ENCODE data around the gene ZNF514. TPM values are rescaled to one million over a fixed set of nuclear protein-coding genes. Genes with fewer than 3 reads are reported as not detected.

Gene ZNF514
- total and polyA plus RNA-seq, 8 donors = 5.7 to 37.5 (median 10.6) TPM

DNA sequence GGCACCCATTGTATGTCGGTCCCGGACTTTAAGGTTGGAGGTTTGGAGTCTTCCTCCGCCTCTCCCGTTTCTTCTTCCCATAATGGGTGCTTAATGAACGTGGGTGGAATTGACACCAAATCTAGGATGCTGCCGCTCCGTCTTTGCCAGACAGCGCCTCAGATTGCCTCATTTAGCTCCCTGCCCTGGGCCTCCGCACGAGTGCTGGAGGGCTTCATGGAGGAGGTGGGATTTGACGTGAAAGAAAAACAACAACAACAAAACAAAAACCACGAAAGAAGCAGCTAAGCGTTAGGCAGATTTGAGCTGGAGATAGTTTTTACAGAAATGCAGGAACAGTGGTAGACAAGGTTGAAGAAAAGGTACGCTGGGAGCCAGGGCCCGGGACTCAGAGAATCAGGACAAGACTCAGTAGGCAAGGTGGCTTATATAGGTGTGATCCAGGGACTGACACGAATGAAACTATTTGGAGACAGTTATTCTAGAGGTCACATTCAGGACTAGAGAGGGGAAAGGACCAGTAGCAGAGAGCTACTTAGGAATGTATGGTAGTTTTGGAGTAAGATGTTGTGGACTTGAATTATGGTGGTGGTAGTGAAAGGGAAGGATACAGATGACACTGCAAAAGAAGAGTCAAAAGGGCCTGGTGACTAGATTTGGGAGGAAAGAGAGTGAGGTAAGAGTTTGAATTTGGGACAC is 6.6 kb upstream of the ZNF514 start:
- WGBS, 5 donors = 6 to 11% (median 7%) methylated on average over 14 to 16 of the region's 16 CpGs
- Histone ChIP-seq H3K27ac (peak overlapping the region; percentile 93 to 96 (median 95)), H3K4me1 (peaks cover 0 to 32% (median 19%) of the 10 kb centered on the region in 4 donors), H3K4me3 (peak overlapping the region; percentile 70 to 94 (median 82)), H3K36me3 (no peaks in the 10 kb centered on the region), H3K9me3 (no peaks in the 10 kb centered on the region), H3K27me3 (no peaks in the 10 kb centered on the region)
- no peak for DNase-seq
- intact Hi-C loops (cut with DNase I; ENCODE audit: low total_unique reads) = no loop called here
- no peak for TF ChIP-seq EP300 (IDR thresholded peaks at IDR 0.05)
- TF ChIP-seq, protein P1, sequence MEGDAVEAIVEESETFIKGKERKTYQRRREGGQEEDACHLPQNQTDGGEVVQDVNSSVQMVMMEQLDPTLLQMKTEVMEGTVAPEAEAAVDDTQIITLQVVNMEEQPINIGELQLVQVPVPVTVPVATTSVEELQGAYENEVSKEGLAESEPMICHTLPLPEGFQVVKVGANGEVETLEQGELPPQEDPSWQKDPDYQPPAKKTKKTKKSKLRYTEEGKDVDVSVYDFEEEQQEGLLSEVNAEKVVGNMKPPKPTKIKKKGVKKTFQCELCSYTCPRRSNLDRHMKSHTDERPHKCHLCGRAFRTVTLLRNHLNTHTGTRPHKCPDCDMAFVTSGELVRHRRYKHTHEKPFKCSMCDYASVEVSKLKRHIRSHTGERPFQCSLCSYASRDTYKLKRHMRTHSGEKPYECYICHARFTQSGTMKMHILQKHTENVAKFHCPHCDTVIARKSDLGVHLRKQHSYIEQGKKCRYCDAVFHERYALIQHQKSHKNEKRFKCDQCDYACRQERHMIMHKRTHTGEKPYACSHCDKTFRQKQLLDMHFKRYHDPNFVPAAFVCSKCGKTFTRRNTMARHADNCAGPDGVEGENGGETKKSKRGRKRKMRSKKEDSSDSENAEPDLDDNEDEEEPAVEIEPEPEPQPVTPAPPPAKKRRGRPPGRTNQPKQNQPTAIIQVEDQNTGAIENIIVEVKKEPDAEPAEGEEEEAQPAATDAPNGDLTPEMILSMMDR (IDR thresholded peaks at IDR 0.05) = no peak

DNA sequence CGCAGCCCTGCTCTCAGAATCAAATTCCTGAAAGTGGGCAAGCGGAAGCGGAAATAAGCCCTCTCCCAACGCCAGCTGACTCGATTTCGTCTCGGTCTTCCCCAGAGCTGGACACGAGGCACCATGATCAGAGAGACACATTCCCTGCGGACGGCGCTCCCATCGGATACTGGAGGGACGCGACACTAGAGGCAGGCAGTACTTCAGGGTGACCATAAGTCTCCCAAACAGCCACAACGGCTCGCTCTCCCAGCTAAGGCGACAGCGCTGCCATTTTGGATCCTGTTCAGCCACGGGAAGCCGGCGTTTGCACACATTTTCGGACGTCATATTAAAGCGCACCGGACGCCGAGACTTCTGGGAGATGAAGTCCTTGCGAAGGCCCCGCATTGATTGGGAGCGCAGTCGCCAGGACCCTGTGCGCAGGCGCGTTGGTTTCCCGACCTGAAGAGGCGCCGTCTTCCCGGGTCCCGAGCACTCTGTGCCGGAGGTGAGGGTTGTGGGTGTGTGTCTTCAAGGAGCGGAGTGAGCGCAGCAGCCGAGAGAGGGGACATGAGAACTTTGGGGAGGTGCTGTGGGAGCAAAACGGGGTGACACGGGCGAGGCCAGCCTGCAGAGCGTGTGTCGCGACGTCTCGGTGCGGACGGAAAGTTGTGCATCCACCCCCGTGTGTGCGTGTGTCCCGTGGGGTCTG is 5.9 kb upstream of the ZNF514 start, which contains the start of gene ZNF2:
Gene ZNF2 (plus strand): TSS at position 439 of the 694 bp plus-strand sequence. CDS start 10,418 bp downstream, outside the sequence.
- WGBS, 5 donors = 0 to 1% (median 0%) methylated on average over 18 to 56 of the region's 56 CpGs
- TF ChIP-seq, protein P1 (IDR thresholded peaks at IDR 0.05) = no peak
- peak; percentile 85 to 94 (median 93) for TF ChIP-seq POLR2AphosphoS5 (IDR thresholded peaks at IDR 0.05)
- peak in 2 of 4 donors; percentile 40 to 71 for TF ChIP-seq POLR2A (IDR thresholded peaks at IDR 0.05)
- intact Hi-C loops (cut with DNase I; ENCODE audit: low total_unique reads) = no loop called here

DNA sequence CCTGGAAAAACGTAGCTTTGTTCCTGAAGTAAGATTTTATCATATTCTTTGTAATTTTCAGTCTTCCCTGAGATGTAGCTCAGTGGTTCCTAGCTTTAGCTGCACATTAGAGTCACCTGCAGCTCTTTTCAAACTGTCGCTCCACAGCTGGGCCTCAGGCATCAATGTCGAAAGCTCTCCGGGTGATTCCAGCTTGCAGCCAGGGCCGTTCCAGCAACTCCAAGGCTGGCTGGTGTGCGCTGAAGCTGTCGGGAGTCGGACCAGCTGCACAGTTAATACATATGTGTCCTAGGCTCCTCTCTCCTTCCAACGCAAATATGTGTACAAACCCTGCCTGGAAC is 5.4 kb upstream of the ZNF514 start:
- Histone ChIP-seq H3K9me3 (no peaks in the 10 kb centered on the region), H3K27me3 (no peaks in the 10 kb centered on the region), H3K27ac (peak overlapping the region; percentile 93 to 96 (median 95)), H3K4me1 (peaks cover 0 to 36% (median 21%) of the 10 kb centered on the region in 4 donors), H3K4me3 (peak overlapping the region; percentile 70 to 94 (median 82)), H3K36me3 (no peaks in the 10 kb centered on the region)
- TF ChIP-seq, protein P1 (IDR thresholded peaks at IDR 0.05) = no peak
- TF ChIP-seq EP300 (IDR thresholded peaks at IDR 0.05) (no peak), POLR2A (IDR thresholded peaks at IDR 0.05) (no peak), POLR2AphosphoS5 (IDR thresholded peaks at IDR 0.05) (no peak)
- DNase-seq = no peak
- intact Hi-C loops (cut with DNase I; ENCODE audit: low total_unique reads) = no loop called here
- WGBS, 5 donors = 0 to 1% (median 1%) methylated on average over 9 of the region's 9 CpGs

More for the DNA sequence above, 5.9 kb upstream of the ZNF514 start, which contains the start of gene ZNF2:
- DNase-seq = peak; percentile 99
- Histone ChIP-seq H3K36me3 (no peaks in the 10 kb centered on the region), H3K4me1 (peaks cover 0 to 32% (median 19%) of the 10 kb centered on the region in 4 donors), H3K4me3 (peak within 1 kb of the TSS; percentile 70 to 94 (median 82)), H3K9me3 (no peaks in the 10 kb centered on the region), H3K27ac (peak within 1 kb of the TSS; percentile 93 to 96 (median 95)), H3K27me3 (no peaks in the 10 kb centered on the region)

DNA sequence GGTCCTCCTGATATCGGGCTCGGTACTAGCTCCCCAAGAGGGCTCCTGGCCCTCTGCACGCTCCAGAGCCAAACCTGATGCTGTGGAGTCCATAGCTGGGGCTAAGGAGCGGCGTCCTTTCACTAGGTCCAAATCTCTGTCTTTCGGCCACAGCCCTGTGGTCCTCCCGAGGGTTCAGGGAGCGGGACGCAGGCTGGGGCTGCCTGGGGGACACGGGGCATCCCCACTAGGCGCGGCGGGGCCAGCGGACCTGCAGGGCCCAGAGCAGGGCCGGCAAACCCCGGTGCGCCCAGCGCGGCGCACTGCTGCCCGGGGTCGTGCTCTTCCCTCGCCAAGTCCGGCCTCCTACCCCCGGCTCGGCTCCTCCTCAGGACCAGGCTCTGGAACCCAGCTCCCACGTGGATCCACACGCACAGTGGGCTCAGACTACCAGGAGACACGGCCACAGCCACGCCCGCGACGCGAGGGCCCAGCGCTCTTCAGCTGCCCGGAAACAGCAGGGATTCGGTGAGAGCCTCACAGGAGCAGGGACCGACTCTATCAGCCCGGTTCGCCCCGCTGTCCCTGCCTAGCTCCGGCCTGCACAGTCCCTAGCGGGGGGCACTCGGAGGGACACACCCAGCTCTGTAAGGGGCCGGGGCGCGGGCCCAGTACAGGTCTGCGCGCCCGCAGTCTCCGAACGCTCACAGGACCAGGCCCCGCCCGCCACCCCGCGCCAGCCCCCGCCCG is 593 bp downstream of the ZNF514 start:
- Histone ChIP-seq H3K27me3 (no peaks in the 10 kb centered on the region), H3K27ac (peak overlapping the region; percentile 80 to 89 (median 87)), H3K4me3 (peak overlapping the region; percentile 61 to 88 (median 74)), H3K9me3 (peaks cover 0 to 22% (median 10%) of the 10 kb centered on the region in 4 donors), H3K4me1 (peaks cover 9 to 35% (median 23%) of the 10 kb centered on the region in 4 donors), H3K36me3 (peaks cover 5 to 33% (median 31%) of the 10 kb centered on the region in 4 donors)
- intact Hi-C loops (cut with DNase I; ENCODE audit: low total_unique reads) = no loop called here
- peak in 1 of 3 donors; percentile 14 for TF ChIP-seq POLR2AphosphoS5 (IDR thresholded peaks at IDR 0.05)
- TF ChIP-seq, protein P1 (IDR thresholded peaks at IDR 0.05) = no peak
- 1 to 10% (median 2%) methylated on average over 7 to 56 of the region's 58 CpGs for WGBS, 5 donors
- peak; percentile 45 to 78 for DNase-seq
